Endodermal cell (in vitro differentiated cells): Measurements from ENCODE around the gene GRAMD2B. TPM values are rescaled to one million over a fixed set of nuclear protein-coding genes. Genes with fewer than 3 reads are reported as not detected.

Experiments used
- DNase-seq: peaks from one replicate; pipeline ENCODE4 v3.0.0-alpha.2; 2017
- H3K27ac ChIP-seq: 2 replicates; pipeline ENCODE4 v1.5.1; 2013; ENCODE audit warnings: mild to moderate bottlenecking, low read depth, low read length, moderate library complexity
- H3K27me3 ChIP-seq: 2 replicates; pipeline ENCODE4 v1.6.1; 2013; ENCODE audit warnings: mild to moderate bottlenecking, low read length, moderate library complexity; ENCODE audit not compliant: insufficient read depth, control insufficient read depth, poor library complexity, severe bottlenecking
- H3K36me3 ChIP-seq: 2 replicates; pipeline ENCODE4 v1.7.0; 2013; ENCODE audit warnings: mild to moderate bottlenecking, low read length, moderate library complexity; ENCODE audit not compliant: control insufficient read depth, insufficient read depth
- H3K4me1 ChIP-seq: one replicate; pipeline ENCODE4 v1.7.0; 2013; ENCODE audit warnings: low read length; ENCODE audit not compliant: control insufficient read depth, insufficient read depth
- H3K4me3 ChIP-seq: 2 replicates; pipeline ENCODE4 v1.5.1; 2013; ENCODE audit warnings: mild to moderate bottlenecking, low read length, moderate library complexity
- H3K9ac ChIP-seq: 2 replicates; pipeline ENCODE4 v1.6.1; 2013; ENCODE audit warnings: mild to moderate bottlenecking, low read length, moderate library complexity; ENCODE audit not compliant: poor library complexity, severe bottlenecking; ENCODE audit errors: extremely low read depth
- H3K9me3 ChIP-seq: 2 replicates; pipeline ENCODE4 v1.6.1; 2013; ENCODE audit warnings: mild to moderate bottlenecking, low read length, moderate library complexity; ENCODE audit not compliant: control insufficient read depth
- H3K27ac Mint-ChIP-seq: 2 replicates; pipeline ENCODE4 v1.8.0; 2020; ENCODE audit warnings: mixed read lengths
- H3K27me3 Mint-ChIP-seq: 2 replicates; pipeline ENCODE4 v1.8.0; 2021; ENCODE audit warnings: mild to moderate bottlenecking, mixed read lengths; ENCODE audit not compliant: insufficient read depth
- H3K36me3 Mint-ChIP-seq: 2 replicates; pipeline ENCODE4 v1.8.0; 2020; ENCODE audit warnings: low read depth, mixed read lengths
- H3K4me1 Mint-ChIP-seq: 2 replicates; pipeline ENCODE4 v1.8.0; 2020; ENCODE audit warnings: mixed read lengths
- H3K4me3 Mint-ChIP-seq: 2 replicates; pipeline ENCODE4 v1.8.0; 2020; ENCODE audit warnings: mild to moderate bottlenecking, moderate library complexity, mixed read lengths
- H3K9me3 Mint-ChIP-seq: 2 replicates; pipeline ENCODE4 v1.8.0; 2020; ENCODE audit warnings: mild to moderate bottlenecking, mixed read lengths
- WGBS, 2 experiments: methylation state at CpG; one replicate each; pipeline versions ENCODE4 v1.1.5 to v1.1.7; 2013; ENCODE audit warnings: missing lambda C conversion rate in 2 of 2, mixed read lengths in 1 of 2; ENCODE audit not compliant: insufficient coverage in 1 of 2, insufficient read length in 1 of 2; 5-methylcytosine and 5-hydroxymethylcytosine counted together
- total RNA-seq, 2 donors: library from RNA; stranded (reverse); fragmentation: NEBNext Ultra II Directional in 1 of 2; extraction: Animal tissue kit (Norgen Biotek cat#: 25700) in 1 of 2; gene quantifications; 2 replicates in 1 of 2; 3 replicates in 1 of 2; pipeline ENCODE4 v1.2.1, GENCODE V29; 2021
- TF ChIP-seq, protein P1 (sequence below): fragments of 200-600 bp; sonication (generic); conservative IDR thresholded peaks from 2 replicates; pipeline ENCODE4 v1.5.0; 2021; ENCODE audit warnings: antibody characterized with exemption, mild to moderate bottlenecking

GRAMD2B gene
- total RNA-seq, 2 donors from 2014 or later: 8.4 to 11.1 TPM

DNA sequence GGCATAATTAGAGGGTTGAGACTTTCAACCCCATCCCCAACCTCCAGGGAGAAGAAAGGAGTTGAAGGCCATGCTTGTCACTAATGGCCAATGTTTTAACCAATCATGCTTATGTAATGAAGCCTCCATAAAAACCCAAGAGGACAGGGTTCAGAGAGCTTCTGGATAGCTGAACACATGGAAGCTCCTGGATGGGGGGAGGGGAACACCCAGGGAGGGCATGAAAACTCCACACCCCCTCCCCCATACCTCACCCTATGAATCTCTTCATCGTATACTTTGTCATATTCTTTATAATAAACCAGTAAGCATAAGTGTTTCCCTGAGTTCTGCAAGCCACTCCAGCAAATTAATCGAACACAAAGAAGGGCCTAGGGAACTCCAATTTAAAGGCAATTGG is 90.1 kb downstream of the GRAMD2B start:
- Histone ChIP-seq H3K27me3 (peaks cover 11% of the 10 kb centered on the region), H3K9me3 (no peaks in the 10 kb centered on the region), H3K4me1 (peaks cover 7% of the 10 kb centered on the region), H3K4me3 (no peak overlapping the region), H3K36me3 (no peaks in the 10 kb centered on the region), H3K27ac (no peak overlapping the region), H3K9ac (no peak overlapping the region)
- peak; percentile 10 for DNase-seq
- peaks cover 13% of the 10 kb centered on the region for H3K4me1 Mint-ChIP-seq
- H3K27ac Mint-ChIP-seq: no peak overlapping the region
- H3K9me3 Mint-ChIP-seq: no peaks in the 10 kb centered on the region
- no peak overlapping the region for H3K4me3 Mint-ChIP-seq
- H3K27me3 Mint-ChIP-seq: peaks cover 3% of the 10 kb centered on the region
- H3K36me3 Mint-ChIP-seq: no peaks in the 10 kb centered on the region
- TF ChIP-seq, protein P1, sequence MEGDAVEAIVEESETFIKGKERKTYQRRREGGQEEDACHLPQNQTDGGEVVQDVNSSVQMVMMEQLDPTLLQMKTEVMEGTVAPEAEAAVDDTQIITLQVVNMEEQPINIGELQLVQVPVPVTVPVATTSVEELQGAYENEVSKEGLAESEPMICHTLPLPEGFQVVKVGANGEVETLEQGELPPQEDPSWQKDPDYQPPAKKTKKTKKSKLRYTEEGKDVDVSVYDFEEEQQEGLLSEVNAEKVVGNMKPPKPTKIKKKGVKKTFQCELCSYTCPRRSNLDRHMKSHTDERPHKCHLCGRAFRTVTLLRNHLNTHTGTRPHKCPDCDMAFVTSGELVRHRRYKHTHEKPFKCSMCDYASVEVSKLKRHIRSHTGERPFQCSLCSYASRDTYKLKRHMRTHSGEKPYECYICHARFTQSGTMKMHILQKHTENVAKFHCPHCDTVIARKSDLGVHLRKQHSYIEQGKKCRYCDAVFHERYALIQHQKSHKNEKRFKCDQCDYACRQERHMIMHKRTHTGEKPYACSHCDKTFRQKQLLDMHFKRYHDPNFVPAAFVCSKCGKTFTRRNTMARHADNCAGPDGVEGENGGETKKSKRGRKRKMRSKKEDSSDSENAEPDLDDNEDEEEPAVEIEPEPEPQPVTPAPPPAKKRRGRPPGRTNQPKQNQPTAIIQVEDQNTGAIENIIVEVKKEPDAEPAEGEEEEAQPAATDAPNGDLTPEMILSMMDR: no peak
- whole genome bisulfite sequencing, 2 experiments: 91 to 100% methylated on average over 1 to 2 of the region's 2 CpGs

DNA sequence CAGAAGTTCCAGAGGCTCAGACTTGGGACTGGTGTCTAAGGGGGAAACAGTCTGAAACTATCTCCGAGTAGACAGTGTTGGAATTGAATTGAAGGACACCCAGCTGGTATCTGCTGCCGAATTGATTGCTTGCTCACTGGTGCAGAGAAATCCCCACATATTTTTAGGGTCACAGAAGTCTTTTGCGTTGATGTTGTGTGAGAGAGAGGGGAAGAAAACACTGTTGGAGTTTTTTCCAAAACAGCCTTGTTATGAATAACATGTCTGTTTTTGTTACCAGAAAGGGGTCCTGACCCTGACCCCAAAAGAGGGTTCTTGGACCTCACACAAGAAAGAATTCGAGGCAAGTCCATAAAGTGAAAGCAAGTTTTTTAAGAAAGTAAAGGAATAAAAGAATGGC is 90.5 kb downstream of the GRAMD2B start:
- Histone ChIP-seq H3K27me3 (peaks cover 11% of the 10 kb centered on the region), H3K36me3 (no peaks in the 10 kb centered on the region), H3K4me1 (peaks cover 7% of the 10 kb centered on the region), H3K9me3 (no peaks in the 10 kb centered on the region), H3K9ac (no peak overlapping the region), H3K27ac (no peak overlapping the region), H3K4me3 (no peak overlapping the region)
- Mint-ChIP-seq H3K27me3 (peaks cover 3% of the 10 kb centered on the region), H3K9me3 (no peaks in the 10 kb centered on the region), H3K4me1 (peaks cover 13% of the 10 kb centered on the region), H3K36me3 (no peaks in the 10 kb centered on the region), H3K27ac (no peak overlapping the region), H3K4me3 (no peak overlapping the region)
- TF ChIP-seq, protein P1: no peak
- no peak for DNase-seq
- WGBS, 2 experiments: 78 to 95% methylated on average over 2 to 4 of the region's 4 CpGs

DNA sequence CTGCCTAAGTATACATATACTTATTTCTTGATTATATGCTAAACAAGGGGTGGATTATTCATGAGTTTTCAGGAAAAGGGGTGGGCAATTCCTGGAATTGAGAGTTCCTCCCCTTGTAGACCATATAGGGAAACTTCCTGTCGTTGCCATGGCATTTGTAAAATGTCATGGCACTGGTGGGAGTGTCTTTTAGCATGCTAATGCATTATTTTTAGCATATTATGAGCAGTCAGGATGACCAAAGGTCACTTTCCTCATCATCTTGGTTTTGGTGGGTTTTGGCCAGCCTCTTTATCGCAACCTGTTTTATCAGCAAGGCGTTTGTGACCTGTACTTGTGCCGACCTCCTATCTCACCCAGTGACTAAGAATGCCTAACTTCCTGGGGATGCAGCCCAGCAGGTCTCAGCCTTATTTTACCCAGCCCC is 90.9 kb downstream of the GRAMD2B start:
- 75 to 85% methylated on average over 3 to 4 of the region's 4 CpGs for WGBS, 2 experiments
- no peak overlapping the region for H3K9ac ChIP-seq
- no peaks in the 10 kb centered on the region for H3K36me3 Mint-ChIP-seq
- peaks cover 7% of the 10 kb centered on the region for H3K4me1 ChIP-seq
- H3K4me1 Mint-ChIP-seq: peaks cover 13% of the 10 kb centered on the region
- H3K4me3 ChIP-seq: no peak overlapping the region
- H3K27me3 ChIP-seq: peaks cover 11% of the 10 kb centered on the region
- TF ChIP-seq, protein P1: no peak
- no peak overlapping the region for H3K4me3 Mint-ChIP-seq
- no peak overlapping the region for H3K27ac ChIP-seq
- H3K9me3 Mint-ChIP-seq: no peaks in the 10 kb centered on the region
- H3K27ac Mint-ChIP-seq: no peak overlapping the region
- no peaks in the 10 kb centered on the region for H3K9me3 ChIP-seq
- no peaks in the 10 kb centered on the region for H3K36me3 ChIP-seq
- peaks cover 3% of the 10 kb centered on the region for H3K27me3 Mint-ChIP-seq
- DNase-seq: no peak
